ENCODE results near the gene VMP1.

DNA sequence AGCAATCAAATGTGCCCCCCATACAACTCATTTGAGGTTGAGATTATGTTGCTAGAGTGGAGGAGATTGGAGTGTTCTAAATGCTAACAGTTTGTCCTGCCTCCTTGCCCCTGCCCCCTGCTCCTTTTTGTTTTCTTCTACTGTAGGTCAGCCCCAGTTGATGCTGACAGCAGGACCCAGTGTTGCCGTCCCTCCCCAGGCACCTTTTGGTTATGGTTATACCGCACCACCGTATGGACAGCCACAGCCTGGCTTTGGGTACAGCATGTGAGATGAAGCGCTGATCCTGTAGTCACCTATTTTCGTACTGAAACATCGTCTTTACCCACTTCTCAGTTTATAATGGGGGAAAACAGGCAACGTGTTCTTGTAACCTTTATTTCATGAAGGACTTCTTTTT is 13.9 kb upstream of the VMP1 start:
- TF ChIP-seq, protein P1, sequence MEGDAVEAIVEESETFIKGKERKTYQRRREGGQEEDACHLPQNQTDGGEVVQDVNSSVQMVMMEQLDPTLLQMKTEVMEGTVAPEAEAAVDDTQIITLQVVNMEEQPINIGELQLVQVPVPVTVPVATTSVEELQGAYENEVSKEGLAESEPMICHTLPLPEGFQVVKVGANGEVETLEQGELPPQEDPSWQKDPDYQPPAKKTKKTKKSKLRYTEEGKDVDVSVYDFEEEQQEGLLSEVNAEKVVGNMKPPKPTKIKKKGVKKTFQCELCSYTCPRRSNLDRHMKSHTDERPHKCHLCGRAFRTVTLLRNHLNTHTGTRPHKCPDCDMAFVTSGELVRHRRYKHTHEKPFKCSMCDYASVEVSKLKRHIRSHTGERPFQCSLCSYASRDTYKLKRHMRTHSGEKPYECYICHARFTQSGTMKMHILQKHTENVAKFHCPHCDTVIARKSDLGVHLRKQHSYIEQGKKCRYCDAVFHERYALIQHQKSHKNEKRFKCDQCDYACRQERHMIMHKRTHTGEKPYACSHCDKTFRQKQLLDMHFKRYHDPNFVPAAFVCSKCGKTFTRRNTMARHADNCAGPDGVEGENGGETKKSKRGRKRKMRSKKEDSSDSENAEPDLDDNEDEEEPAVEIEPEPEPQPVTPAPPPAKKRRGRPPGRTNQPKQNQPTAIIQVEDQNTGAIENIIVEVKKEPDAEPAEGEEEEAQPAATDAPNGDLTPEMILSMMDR (IDR thresholded peaks at IDR 0.05): no peak
- TF ChIP-seq POLR2A (IDR thresholded peaks at IDR 0.05): no peak
